Muscle of leg (tissue), 9 donors: Measurements from ENCODE around the gene ARIH1. TPM values are rescaled to one million over a fixed set of nuclear protein-coding genes. Genes with fewer than 3 reads are reported as not detected.

Source experiments
- polyA plus RNA-seq, 8 donors: library from polyadenylated mRNA; unstranded; fragments of 120-200 nt; gene quantifications; one replicate each; pipeline versions ENCODE4 v1.2.1 to v1.2.3, GENCODE V29; 2013; ENCODE audit warnings: inconsistent platforms in 1 of 8, low replicate concordance in 1 of 8; ENCODE audit not compliant: insufficient read length in 8 of 8, insufficient read depth in 1 of 8
- total RNA-seq: library from RNA; stranded (reverse); fragments of 120-200 nt; gene quantifications from one replicate; pipeline ENCODE4 v1.2.4, GENCODE V29; 2013

ARIH1 gene
- total and polyA plus RNA-seq, 9 donors = 54.2 to 150 (median 124) TPM

Other genes starting within 250 kb of the ARIH1 start
- 727 TPM for gene PKM, start 243.1 kb upstream of the ARIH1 start, total RNA-seq
- 100 to 1,000 TPM; 731 to 984 (median 848) TPM for gene PKM, start 243.1 kb upstream of the ARIH1 start, polyA plus RNA-seq
- 54.7 TPM for gene PARP6, start 201.8 kb upstream of the ARIH1 start, total RNA-seq
- 10 to 100 TPM; 39.0 to 64.2 (median 50.5) TPM for gene PARP6, start 201.8 kb upstream of the ARIH1 start, polyA plus RNA-seq
- 1.2 TPM for gene CELF6, start 154.2 kb upstream of the ARIH1 start, total RNA-seq
- gene CELF6, start 154.2 kb upstream of the ARIH1 start, polyA plus RNA-seq = 1 to 10 TPM in 5 of 8 donors, under 1 TPM in 3; 0.48 to 2.6 (median 1.4) TPM
- gene HEXA, start 98.3 kb upstream of the ARIH1 start, total RNA-seq = 58.1 TPM
- gene HEXA, start 98.3 kb upstream of the ARIH1 start, polyA plus RNA-seq = 10 to 100 TPM; 42.6 to 59.9 (median 53.4) TPM
- not detected for gene TMEM202, start 76.0 kb upstream of the ARIH1 start, total RNA-seq
- under 1 TPM in 1 of 8 donors, not detected in 7; 0.21 TPM for gene TMEM202, start 76.0 kb upstream of the ARIH1 start, polyA plus RNA-seq
- gene GOLGA6B, start 180.4 kb downstream of the ARIH1 start, total RNA-seq = not detected
- gene GOLGA6B, start 180.4 kb downstream of the ARIH1 start, polyA plus RNA-seq = under 1 TPM in 2 of 8 donors, not detected in 6; 0.11 to 0.19 TPM
- gene HIGD2B, start 211.9 kb downstream of the ARIH1 start, total RNA-seq = not detected
- not detected for gene HIGD2B, start 211.9 kb downstream of the ARIH1 start, polyA plus RNA-seq
- gene BBS4, start 211.9 kb downstream of the ARIH1 start, total RNA-seq = 21.9 TPM
- gene BBS4, start 211.9 kb downstream of the ARIH1 start, polyA plus RNA-seq = 10 to 100 TPM; 14.6 to 24.3 (median 18.5) TPM